Immature natural killer cell (primary cell): ENCODE data around the gene KCND2. TPM values are rescaled to one million over a fixed set of nuclear protein-coding genes. Genes with fewer than 3 reads are reported as not detected.

Source experiments
- DNase-seq, 3 donors: peaks; one replicate each; pipeline ENCODE4 v3.0.0; 2022; ENCODE audit warnings: mixed read lengths in 1 of 3
- H3K27ac Mint-ChIP-seq, 6 donors: one replicate each; pipeline ENCODE4 v1.8.0; 2020; ENCODE audit warnings: mixed read lengths in 6 of 6, mild to moderate bottlenecking in 5 of 6, inconsistent platforms in 4 of 6, moderate library complexity in 3 of 6
- H3K27me3 Mint-ChIP-seq, 3 donors: one replicate each; pipeline ENCODE4 v1.8.0; 2020 to 2021; ENCODE audit warnings: low read depth in 3 of 3, mild to moderate bottlenecking in 3 of 3, mixed read lengths in 3 of 3, moderate library complexity in 3 of 3, inconsistent platforms in 1 of 3
- H3K36me3 Mint-ChIP-seq, 3 donors: one replicate each; pipeline ENCODE4 v1.8.0; 2020; ENCODE audit warnings: mixed read lengths in 3 of 3, inconsistent platforms in 2 of 3, mild to moderate bottlenecking in 2 of 3
- H3K4me1 Mint-ChIP-seq, 2 donors: one replicate each; pipeline ENCODE4 v1.8.0; 2020; ENCODE audit warnings: inconsistent platforms in 2 of 2, mild to moderate bottlenecking in 2 of 2, mixed read lengths in 2 of 2, moderate library complexity in 1 of 2
- H3K4me3 Mint-ChIP-seq, 5 donors: one replicate each; pipeline ENCODE4 v1.8.0; 2020; ENCODE audit warnings: mild to moderate bottlenecking in 5 of 5, mixed read lengths in 5 of 5, inconsistent platforms in 3 of 5, moderate library complexity in 3 of 5
- H3K9me3 Mint-ChIP-seq, 6 donors: one replicate each; pipeline ENCODE4 v1.8.0; 2020; ENCODE audit warnings: mild to moderate bottlenecking in 6 of 6, mixed read lengths in 6 of 6, inconsistent platforms in 4 of 6, moderate library complexity in 3 of 6
- polyA plus RNA-seq, 3 donors: library from polyadenylated mRNA; unstranded; fragments of 300-500 nt; fragmentation: Illumina TruSeq; gene quantifications; one replicate each; pipeline ENCODE4 v1.2.3, GENCODE V29; 2021

Gene KCND2
- polyA plus RNA-seq, 3 donors from 2014 or later: not detected

GRCh38 chr7:120615703-120616102, 342.7 kb downstream of the KCND2 start:
- H3K4me1 Mint-ChIP-seq: no peaks in the 10 kb centered on the region
- H3K36me3 Mint-ChIP-seq: no peaks in the 10 kb centered on the region
- no peak overlapping the region for H3K27ac Mint-ChIP-seq
- H3K27me3 Mint-ChIP-seq: peaks cover 0 to 3% (median 0%) of the 10 kb centered on the region in 3 donors
- no peak for DNase-seq
- H3K4me3 Mint-ChIP-seq: no peak overlapping the region
- H3K9me3 Mint-ChIP-seq: peaks cover 2 to 27% (median 5%) of the 10 kb centered on the region in 6 donors

GRCh38 chr7:120617275-120617674, 344.3 kb downstream of the KCND2 start:
- H3K9me3 Mint-ChIP-seq: peaks cover 2 to 18% (median 5%) of the 10 kb centered on the region in 6 donors
- H3K27me3 Mint-ChIP-seq: peaks cover 0 to 3% (median 0%) of the 10 kb centered on the region in 3 donors
- DNase-seq: no peak
- no peaks in the 10 kb centered on the region for H3K36me3 Mint-ChIP-seq
- no peak overlapping the region for H3K27ac Mint-ChIP-seq
- H3K4me3 Mint-ChIP-seq: no peak overlapping the region
- H3K4me1 Mint-ChIP-seq: no peaks in the 10 kb centered on the region

GRCh38 chr7:120628251-120628650, 355.3 kb downstream of the KCND2 start:
- H3K36me3 Mint-ChIP-seq: no peaks in the 10 kb centered on the region
- peaks cover 0 to 1% (median 0%) of the 10 kb centered on the region in 3 donors for H3K27me3 Mint-ChIP-seq

GRCh38 chr7:120639884-120640283, 366.9 kb downstream of the KCND2 start:
- Mint-ChIP-seq H3K4me1 (no peaks in the 10 kb centered on the region), H3K27ac (no peak overlapping the region), H3K27me3 (peaks cover 0 to 2% (median 0%) of the 10 kb centered on the region in 3 donors), H3K36me3 (no peaks in the 10 kb centered on the region), H3K4me3 (no peak overlapping the region), H3K9me3 (peaks cover 0 to 10% (median 1%) of the 10 kb centered on the region in 6 donors)
- no peak for DNase-seq

More at GRCh38 chr7:120628251-120628650, 355.3 kb downstream of the KCND2 start:
- Mint-ChIP-seq H3K4me3 (no peak overlapping the region), H3K27ac (no peak overlapping the region), H3K9me3 (peaks cover 0 to 7% (median 5%) of the 10 kb centered on the region in 6 donors), H3K4me1 (no peaks in the 10 kb centered on the region)
- no peak for DNase-seq

- no peaks in the 10 kb centered on the region for H3K36me3 Mint-ChIP-seq
- H3K9me3 Mint-ChIP-seq: peaks cover 0 to 6% (median 3%) of the 10 kb centered on the region in 6 donors
- peaks cover 0 to 2% (median 0%) of the 10 kb centered on the region in 3 donors for H3K27me3 Mint-ChIP-seq
- no peak overlapping the region for H3K4me3 Mint-ChIP-seq
- no peaks in the 10 kb centered on the region for H3K4me1 Mint-ChIP-seq
- no peak for DNase-seq
- H3K27ac Mint-ChIP-seq: no peak overlapping the region
These were observed 373.0 kb downstream of the KCND2 start for GRCh38 chr7:120645966-120646365.

- H3K27ac Mint-ChIP-seq: no peak overlapping the region
- no peaks in the 10 kb centered on the region for H3K36me3 Mint-ChIP-seq
- peaks cover 0 to 19% (median 9%) of the 10 kb centered on the region in 6 donors for H3K9me3 Mint-ChIP-seq
- no peaks in the 10 kb centered on the region for H3K4me1 Mint-ChIP-seq
- no peaks in the 10 kb centered on the region for H3K27me3 Mint-ChIP-seq
- DNase-seq: no peak
- H3K4me3 Mint-ChIP-seq: no peak overlapping the region
These were observed 381.3 kb downstream of the KCND2 start for GRCh38 chr7:120654241-120654640.

- H3K4me1 Mint-ChIP-seq: no peaks in the 10 kb centered on the region
- no peaks in the 10 kb centered on the region for H3K36me3 Mint-ChIP-seq
- no peak overlapping the region for H3K27ac Mint-ChIP-seq
- peaks cover 0 to 12% (median 5%) of the 10 kb centered on the region in 6 donors for H3K9me3 Mint-ChIP-seq
- DNase-seq: no peak
- H3K27me3 Mint-ChIP-seq: no peaks in the 10 kb centered on the region
- H3K4me3 Mint-ChIP-seq: no peak overlapping the region
These were observed 385.5 kb downstream of the KCND2 start for GRCh38 chr7:120658516-120658915.

- no peaks in the 10 kb centered on the region for H3K27me3 Mint-ChIP-seq
- no peak for DNase-seq
- no peaks in the 10 kb centered on the region for H3K4me1 Mint-ChIP-seq
- peaks cover 0 to 15% (median under 1%) of the 10 kb centered on the region in 6 donors for H3K9me3 Mint-ChIP-seq
- H3K36me3 Mint-ChIP-seq: no peaks in the 10 kb centered on the region
- no peak overlapping the region for H3K4me3 Mint-ChIP-seq
- no peak overlapping the region for H3K27ac Mint-ChIP-seq
These were observed 389.3 kb downstream of the KCND2 start for GRCh38 chr7:120662291-120662690.

- Mint-ChIP-seq H3K27me3 (no peaks in the 10 kb centered on the region), H3K4me3 (no peak overlapping the region), H3K27ac (no peak overlapping the region), H3K9me3 (peaks cover 0 to 8% (median 2%) of the 10 kb centered on the region in 6 donors), H3K36me3 (no peaks in the 10 kb centered on the region), H3K4me1 (no peaks in the 10 kb centered on the region)
- DNase-seq: no peak
These were observed 392.1 kb downstream of the KCND2 start for GRCh38 chr7:120665068-120665467.

GRCh38 chr7:120675076-120675475, 402.1 kb downstream of the KCND2 start:
- no peaks in the 10 kb centered on the region for H3K4me1 Mint-ChIP-seq
- H3K4me3 Mint-ChIP-seq: peak overlapping the region in 1 of 5 donors; percentile 11
- H3K9me3 Mint-ChIP-seq: peaks cover 1 to 9% (median 4%) of the 10 kb centered on the region in 6 donors
- H3K27ac Mint-ChIP-seq: no peak overlapping the region
- peaks cover 0 to 3% (median 0%) of the 10 kb centered on the region in 3 donors for H3K27me3 Mint-ChIP-seq
- no peak for DNase-seq
- no peaks in the 10 kb centered on the region for H3K36me3 Mint-ChIP-seq

GRCh38 chr7:120677535-120677934, 404.6 kb downstream of the KCND2 start:
- Mint-ChIP-seq H3K4me3 (no peak overlapping the region), H3K27me3 (peaks cover 0 to 2% (median 0%) of the 10 kb centered on the region in 3 donors), H3K4me1 (no peaks in the 10 kb centered on the region), H3K9me3 (peaks cover 0 to 6% (median 1%) of the 10 kb centered on the region in 6 donors), H3K36me3 (no peaks in the 10 kb centered on the region), H3K27ac (no peak overlapping the region)
- no peak for DNase-seq

- H3K27me3 Mint-ChIP-seq: no peaks in the 10 kb centered on the region
These were observed 408.0 kb downstream of the KCND2 start for GRCh38 chr7:120680985-120681384.

GRCh38 chr7:120684463-120684862, 411.5 kb downstream of the KCND2 start:
- H3K9me3 Mint-ChIP-seq: peaks cover 0 to 4% (median under 1%) of the 10 kb centered on the region in 6 donors

More at GRCh38 chr7:120680985-120681384, 408.0 kb downstream of the KCND2 start:
- Mint-ChIP-seq H3K4me1 (no peaks in the 10 kb centered on the region), H3K36me3 (no peaks in the 10 kb centered on the region), H3K27ac (no peak overlapping the region), H3K9me3 (peaks cover 0 to 4% (median under 1%) of the 10 kb centered on the region in 6 donors), H3K4me3 (no peak overlapping the region)
- DNase-seq: no peak

GRCh38 chr7:120691915-120692314, 418.9 kb downstream of the KCND2 start:
- peaks cover 0 to 5% (median 0%) of the 10 kb centered on the region in 6 donors for H3K9me3 Mint-ChIP-seq
- no peaks in the 10 kb centered on the region for H3K4me1 Mint-ChIP-seq
- peaks cover 0 to 4% (median 4%) of the 10 kb centered on the region in 3 donors for H3K27me3 Mint-ChIP-seq
- no peak for DNase-seq
- H3K4me3 Mint-ChIP-seq: no peak overlapping the region
- H3K27ac Mint-ChIP-seq: no peak overlapping the region
- no peaks in the 10 kb centered on the region for H3K36me3 Mint-ChIP-seq

More at GRCh38 chr7:120684463-120684862, 411.5 kb downstream of the KCND2 start:
- no peaks in the 10 kb centered on the region for H3K36me3 Mint-ChIP-seq
- no peaks in the 10 kb centered on the region for H3K4me1 Mint-ChIP-seq
- DNase-seq: no peak
- no peak overlapping the region for H3K27ac Mint-ChIP-seq
- H3K4me3 Mint-ChIP-seq: no peak overlapping the region
- peaks cover 0 to 2% (median 0%) of the 10 kb centered on the region in 3 donors for H3K27me3 Mint-ChIP-seq

GRCh38 chr7:120695848-120696247, 422.9 kb downstream of the KCND2 start:
- peaks cover 2 to 4% (median 2%) of the 10 kb centered on the region in 3 donors for H3K27me3 Mint-ChIP-seq
- no peak for DNase-seq
- peaks cover 0 to 13% (median 4%) of the 10 kb centered on the region in 6 donors for H3K9me3 Mint-ChIP-seq
- H3K27ac Mint-ChIP-seq: no peak overlapping the region
- no peaks in the 10 kb centered on the region for H3K36me3 Mint-ChIP-seq
- H3K4me3 Mint-ChIP-seq: no peak overlapping the region
- H3K4me1 Mint-ChIP-seq: no peaks in the 10 kb centered on the region
